Effector CD4-positive, alpha-beta T cell (primary cell): ENCODE data around the gene SGMS1.
"Not testable (repeated sequence)": the region's sequence is repeated elsewhere in the genome, so short reads cannot be mapped to it uniquely, and the experiment has no call there.

Experiments
- DNase-seq: peaks from one replicate; pipeline ENCODE4 v3.0.0-alpha.2; 2020

SGMS1 gene

GRCh38 chr10:50501478-50501877 lies 122.3 kb downstream of the SGMS1 start:
- no peak for DNase-seq

GRCh38 chr10:50498465-50498864 lies 125.3 kb downstream of the SGMS1 start:
- DNase-seq = no peak

- no peak for DNase-seq
These were observed 126.0 kb downstream of the SGMS1 start for GRCh38 chr10:50497758-50498157.

GRCh38 chr10:50496228-50496627 lies 127.5 kb downstream of the SGMS1 start:
- DNase-seq = no peak

GRCh38 chr10:50490241-50490640 lies 133.5 kb downstream of the SGMS1 start:
- no peak for DNase-seq

- not testable (repeated sequence) for DNase-seq
These were observed 139.2 kb downstream of the SGMS1 start for GRCh38 chr10:50484550-50484949.

- DNase-seq = no peak
These were observed 143.4 kb downstream of the SGMS1 start for GRCh38 chr10:50480054-50481007.

- DNase-seq = no peak
These were observed 146.2 kb downstream of the SGMS1 start for GRCh38 chr10:50477287-50478203.

GRCh38 chr10:50473756-50474155 lies 150.0 kb downstream of the SGMS1 start:
- DNase-seq = no peak

GRCh38 chr10:50472914-50473313 lies 150.8 kb downstream of the SGMS1 start:
- no peak for DNase-seq

- no peak for DNase-seq
These were observed 152.2 kb downstream of the SGMS1 start for GRCh38 chr10:50471583-50471975.

- no peak for DNase-seq
These were observed 152.8 kb downstream of the SGMS1 start for GRCh38 chr10:50470798-50471582.

- DNase-seq = no peak
These were observed 153.4 kb downstream of the SGMS1 start for GRCh38 chr10:50470345-50470744.

GRCh38 chr10:50469778-50470193 lies 154.0 kb downstream of the SGMS1 start:
- no peak for DNase-seq

GRCh38 chr10:50469288-50469687 lies 154.5 kb downstream of the SGMS1 start:
- DNase-seq = no peak

GRCh38 chr10:50467209-50467608 lies 156.5 kb downstream of the SGMS1 start:
- no peak for DNase-seq

GRCh38 chr10:50464004-50464409 lies 159.7 kb downstream of the SGMS1 start:
- DNase-seq = no peak

GRCh38 chr10:50461834-50462233 lies 161.9 kb downstream of the SGMS1 start:
- no peak for DNase-seq

- no peak for DNase-seq
These were observed 162.6 kb downstream of the SGMS1 start for GRCh38 chr10:50461123-50461522.

GRCh38 chr10:50456719-50457118 lies 167.0 kb downstream of the SGMS1 start:
- DNase-seq = no peak

GRCh38 chr10:50453940-50454339 lies 169.8 kb downstream of the SGMS1 start:
- no peak for DNase-seq

- DNase-seq = no peak
These were observed 171.2 kb downstream of the SGMS1 start for GRCh38 chr10:50452603-50453002.

- no peak for DNase-seq
These were observed 176.1 kb downstream of the SGMS1 start for GRCh38 chr10:50447691-50448090.
